GM21381 (cell line): ENCODE results near the gene TIMP1.

Experiments
- ATAC-seq: cut with Tn5 transposase; IDR thresholded peaks from one replicate; pipeline ENCODE4 v1.9.1; 2021; ENCODE audit warnings: mild to moderate bottlenecking, moderate library complexity; ENCODE audit not compliant: unreplicated experiment

The TIMP1 gene

DNA sequence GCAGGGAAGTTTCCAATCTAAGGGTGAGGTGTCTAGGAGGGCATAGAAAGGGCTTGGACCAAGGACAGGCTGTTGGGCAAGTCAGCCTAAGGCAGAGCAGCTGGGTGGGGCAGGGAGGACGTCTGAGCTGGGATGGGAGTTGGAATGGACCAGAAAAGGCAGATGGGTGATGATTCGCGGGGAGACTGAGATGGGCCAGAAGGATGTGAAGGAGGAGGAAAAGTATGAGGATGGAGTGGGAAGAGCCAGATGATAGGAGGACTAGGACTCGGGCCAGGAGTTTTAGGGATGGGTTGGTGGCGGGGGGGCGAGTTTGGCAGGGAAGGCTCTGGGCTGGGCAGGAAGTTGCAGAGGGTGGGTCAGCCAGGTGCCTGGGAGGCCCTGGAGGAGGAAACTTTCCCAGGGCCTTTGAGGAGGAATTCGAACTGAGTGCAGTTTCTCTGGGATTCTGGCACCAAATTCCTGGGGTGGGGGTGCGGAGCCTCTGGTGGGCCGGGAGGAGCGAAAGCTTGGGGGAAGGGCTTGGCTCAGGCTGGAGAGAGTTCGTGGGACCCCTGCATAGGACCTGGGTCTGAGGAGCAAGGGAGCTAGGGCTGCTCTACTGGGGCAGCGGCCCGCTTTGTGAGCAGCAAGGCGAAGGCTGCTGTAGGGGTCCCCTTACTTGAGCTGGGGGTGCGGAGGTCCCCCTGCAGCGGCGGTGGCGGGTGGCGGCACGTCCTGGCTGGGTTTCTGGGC, 8.7 kb upstream of the TIMP1 start:
- no peak for ATAC-seq

DNA sequence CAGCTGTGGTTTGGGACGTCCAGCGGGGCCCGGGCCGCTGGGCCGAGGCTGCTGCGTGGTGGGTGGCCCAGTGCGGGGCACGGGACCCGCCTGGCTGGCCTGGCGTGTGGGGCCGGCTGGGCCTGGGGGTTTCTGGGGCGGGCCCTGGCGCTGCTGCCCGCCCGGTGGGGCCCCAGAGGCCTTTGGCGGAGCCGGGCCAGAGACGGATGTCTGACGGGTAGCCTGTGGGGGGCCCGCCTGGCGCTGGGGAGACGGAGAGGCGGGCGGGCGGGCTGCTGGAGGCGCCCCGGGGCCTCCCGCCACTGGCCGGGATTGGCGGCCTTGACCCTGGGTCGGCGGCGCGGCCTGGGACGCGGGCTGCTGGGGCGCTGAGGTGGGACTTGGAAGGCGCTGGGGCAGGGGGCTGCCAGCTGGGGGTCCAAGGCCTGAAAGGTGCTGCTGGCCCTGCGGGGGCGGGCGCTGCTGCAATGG, 8.1 kb upstream of the TIMP1 start:
- ATAC-seq = no peak

DNA sequence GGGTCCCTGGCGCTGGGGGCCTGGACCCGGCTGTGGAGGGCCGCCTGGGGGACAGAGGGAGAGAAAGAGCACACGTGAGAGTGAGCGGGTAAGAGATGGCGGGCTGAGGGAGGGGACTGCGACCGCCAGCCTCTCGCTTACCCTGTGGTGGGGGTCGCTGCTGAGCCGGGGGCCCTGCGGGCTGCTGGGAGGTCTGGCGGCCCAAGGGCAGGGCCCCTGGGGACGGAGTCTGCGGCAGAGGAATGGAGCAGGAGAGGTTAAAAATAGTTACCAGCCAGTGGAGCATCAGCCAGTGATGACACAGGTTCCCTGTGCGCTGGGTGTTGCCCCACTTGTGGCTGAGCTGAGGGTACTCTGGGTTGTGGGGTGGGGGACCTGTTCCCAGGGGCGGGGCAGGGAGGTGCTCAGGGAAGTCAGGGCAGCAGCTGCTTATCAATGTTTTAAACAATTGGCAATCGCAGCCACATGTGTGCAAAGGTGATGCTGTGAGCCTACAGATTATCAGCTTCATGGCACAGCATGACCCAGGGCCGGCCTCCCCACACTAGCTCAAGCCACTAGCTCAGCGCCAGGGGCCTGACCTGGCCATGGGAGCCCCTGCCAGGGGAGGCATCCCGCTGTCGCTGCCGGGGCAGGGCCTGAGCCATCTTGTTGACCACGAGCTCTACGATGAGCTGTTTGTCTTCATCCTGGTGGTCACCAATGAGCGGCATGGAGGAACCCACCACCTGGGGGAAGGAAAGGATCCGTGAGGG, 7.5 kb upstream of the TIMP1 start:
- no peak for ATAC-seq

DNA sequence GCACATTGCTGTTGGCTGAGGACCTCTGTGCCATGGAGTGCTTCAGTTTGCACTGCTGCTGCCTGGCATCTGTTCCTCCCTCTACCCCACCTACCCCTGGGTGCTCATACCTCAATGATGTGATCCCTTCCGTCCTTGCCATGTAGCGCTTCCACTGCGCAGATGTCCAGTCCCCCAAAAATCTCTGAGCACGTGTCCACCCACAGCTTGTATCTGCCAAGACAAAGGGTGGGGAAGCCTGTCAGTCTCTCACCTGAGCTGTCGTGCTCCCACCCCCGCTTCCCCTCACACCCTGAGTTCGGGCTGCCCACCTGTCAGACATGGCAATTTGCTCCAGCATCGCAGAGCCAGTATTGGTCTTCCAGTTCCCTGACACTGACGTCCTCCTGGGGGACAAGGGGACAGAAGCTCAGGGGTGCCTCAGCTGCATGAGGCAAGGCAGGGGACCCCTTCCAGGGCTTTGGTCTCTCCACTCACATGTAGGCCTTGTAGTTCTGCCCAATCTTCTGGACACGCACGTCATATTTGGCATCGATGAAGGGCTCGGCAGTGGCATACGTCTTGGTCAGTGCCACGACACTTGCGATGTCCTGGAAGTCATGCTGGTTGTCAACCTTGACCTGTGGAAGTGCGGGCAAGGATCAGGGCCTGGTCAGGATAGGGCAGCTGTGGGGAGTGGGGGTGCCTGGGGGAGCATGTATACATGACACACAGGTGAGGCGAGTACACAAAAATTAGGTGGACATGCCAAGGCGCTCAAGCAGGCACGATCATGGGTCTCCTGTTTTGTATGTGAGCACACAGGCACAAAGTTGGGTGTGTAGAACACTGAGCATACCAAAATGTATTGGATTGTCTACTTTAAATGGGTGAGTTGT, 6.0 kb upstream of the TIMP1 start:
- no peak for ATAC-seq

DNA sequence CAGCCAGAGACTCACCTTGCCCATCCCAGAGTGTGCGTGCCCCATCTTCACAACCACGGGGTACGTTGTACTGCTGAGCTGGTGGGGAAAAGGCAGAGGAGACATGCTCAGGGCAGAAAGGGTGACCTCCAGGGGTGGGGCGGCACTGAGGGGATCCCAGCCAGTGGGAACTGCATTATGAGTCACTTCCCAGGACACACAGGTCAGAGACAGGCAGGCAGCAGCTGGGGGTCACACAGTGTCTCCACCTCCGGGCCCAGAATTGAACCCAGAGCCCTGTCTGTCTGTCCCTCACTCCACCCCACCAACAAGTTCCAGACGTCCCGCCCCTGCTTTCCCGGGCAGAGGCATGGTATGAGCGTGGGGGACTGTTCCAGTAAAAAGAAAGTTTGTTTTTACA, 4.8 kb upstream of the TIMP1 start:
- ATAC-seq = no peak

DNA sequence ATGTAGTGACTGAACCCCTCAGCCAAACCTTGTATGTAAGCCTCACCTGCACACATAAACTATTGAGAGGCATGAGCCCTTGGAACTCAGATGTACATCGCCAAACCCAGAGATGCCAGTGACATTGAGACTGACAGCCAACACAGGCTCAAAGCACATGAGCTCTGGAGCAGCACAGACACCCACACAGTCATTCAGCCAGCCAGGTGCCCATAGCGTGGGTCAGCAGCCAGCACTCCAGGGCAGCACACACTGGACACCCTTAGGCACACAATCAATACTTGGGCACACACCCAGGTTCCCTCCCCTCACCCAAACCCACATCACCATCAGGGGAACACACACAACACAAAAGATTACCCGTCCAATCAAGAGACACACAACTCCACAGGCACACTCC, 4.3 kb upstream of the TIMP1 start:
- no peak for ATAC-seq

DNA sequence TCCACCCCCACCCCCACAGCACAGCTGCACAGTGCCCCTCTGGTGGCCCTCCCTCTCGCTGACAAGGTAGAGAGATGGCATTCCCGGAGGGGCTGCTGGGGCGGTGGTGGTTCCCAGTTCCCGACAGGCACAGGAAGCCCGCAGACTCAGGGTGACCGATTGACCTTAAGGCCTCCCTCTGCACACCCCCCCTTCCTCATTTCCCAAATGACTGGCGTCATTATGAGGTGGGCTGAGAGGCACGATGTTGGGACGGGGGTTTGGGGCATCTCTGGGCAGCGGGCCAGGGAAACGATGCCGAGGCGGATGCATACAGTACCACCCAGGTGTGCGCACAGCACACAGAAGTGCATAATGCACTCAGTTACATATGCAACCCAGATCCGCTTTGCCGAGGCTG, 3.5 kb upstream of the TIMP1 start:
- no peak for ATAC-seq

DNA sequence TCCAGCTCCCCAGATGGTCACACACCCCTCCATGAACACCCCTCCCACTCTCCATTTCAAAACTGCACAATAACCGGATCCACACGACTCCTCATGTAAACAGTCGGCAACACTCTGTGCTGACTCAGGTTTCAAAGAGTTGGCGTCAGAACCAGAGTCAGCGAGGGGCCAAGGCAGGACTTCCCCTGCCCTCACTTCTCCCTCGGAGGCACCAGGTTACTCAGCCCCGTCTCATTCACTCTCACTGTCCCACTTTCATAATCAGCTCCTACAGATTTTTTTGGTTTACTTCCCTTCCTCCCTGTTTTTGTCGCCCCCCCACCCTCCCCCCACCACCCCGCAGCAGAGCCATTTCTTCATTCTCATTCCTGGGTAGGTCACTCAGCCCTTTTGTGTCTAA, 2.7 kb upstream of the TIMP1 start:
- ATAC-seq = no peak

DNA sequence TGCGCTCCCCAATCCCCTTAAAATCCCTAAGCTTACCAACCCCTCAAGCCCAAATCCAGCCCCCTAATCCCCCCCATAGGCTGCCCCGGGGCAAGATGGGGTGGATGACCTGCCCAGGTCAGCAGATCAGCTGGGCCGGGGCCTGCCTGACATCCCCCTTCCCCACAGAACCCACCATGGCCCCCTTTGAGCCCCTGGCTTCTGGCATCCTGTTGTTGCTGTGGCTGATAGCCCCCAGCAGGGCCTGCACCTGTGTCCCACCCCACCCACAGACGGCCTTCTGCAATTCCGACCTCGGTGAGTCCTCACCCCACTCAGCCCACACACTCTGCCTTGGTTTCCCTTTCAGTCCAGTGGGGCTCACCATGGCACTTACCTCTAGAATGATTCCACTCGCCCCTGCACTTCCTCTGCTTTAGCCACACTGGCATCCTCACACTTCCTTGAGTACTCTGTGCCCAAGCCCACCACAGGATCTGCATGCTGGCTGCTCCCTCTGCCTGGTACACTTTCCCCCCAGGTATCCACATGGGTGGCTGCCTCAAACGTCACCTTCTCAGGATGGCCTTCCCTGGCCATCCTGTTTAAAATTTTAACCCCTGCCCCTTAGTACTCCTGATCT, 1.1 kb downstream of the TIMP1 start:
- no peak for ATAC-seq

DNA sequence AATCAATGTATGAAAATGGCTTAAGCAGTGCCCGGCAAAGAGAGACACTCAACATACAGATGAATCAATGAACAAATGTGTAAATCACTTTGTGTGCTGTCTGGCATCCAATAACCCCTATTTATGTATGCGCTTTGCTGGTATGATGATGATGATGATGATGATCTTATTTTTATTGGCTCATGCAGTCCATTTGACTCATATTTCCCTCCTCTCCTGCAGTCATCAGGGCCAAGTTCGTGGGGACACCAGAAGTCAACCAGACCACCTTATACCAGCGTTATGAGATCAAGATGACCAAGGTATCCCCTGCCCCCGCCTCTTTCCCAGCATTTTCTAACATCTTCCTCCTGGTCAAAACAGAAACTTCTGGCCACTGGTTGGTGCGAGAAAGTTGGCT, 2.5 kb downstream of the TIMP1 start:
- no peak for ATAC-seq

DNA sequence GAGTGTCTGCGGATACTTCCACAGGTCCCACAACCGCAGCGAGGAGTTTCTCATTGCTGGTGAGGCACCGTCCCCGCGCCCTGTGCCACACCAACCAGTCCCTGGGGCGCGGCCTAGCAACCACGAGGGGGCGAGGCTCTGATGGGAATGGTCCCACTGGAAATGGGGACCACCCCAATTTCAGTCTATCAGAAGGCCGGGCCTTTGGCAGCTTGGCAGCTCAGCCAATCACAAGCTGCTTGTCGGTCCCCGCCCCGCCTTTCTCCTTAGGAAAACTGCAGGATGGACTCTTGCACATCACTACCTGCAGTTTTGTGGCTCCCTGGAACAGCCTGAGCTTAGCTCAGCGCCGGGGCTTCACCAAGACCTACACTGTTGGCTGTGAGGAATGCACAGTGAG, 3.0 kb downstream of the TIMP1 start:
- ATAC-seq = no peak

DNA sequence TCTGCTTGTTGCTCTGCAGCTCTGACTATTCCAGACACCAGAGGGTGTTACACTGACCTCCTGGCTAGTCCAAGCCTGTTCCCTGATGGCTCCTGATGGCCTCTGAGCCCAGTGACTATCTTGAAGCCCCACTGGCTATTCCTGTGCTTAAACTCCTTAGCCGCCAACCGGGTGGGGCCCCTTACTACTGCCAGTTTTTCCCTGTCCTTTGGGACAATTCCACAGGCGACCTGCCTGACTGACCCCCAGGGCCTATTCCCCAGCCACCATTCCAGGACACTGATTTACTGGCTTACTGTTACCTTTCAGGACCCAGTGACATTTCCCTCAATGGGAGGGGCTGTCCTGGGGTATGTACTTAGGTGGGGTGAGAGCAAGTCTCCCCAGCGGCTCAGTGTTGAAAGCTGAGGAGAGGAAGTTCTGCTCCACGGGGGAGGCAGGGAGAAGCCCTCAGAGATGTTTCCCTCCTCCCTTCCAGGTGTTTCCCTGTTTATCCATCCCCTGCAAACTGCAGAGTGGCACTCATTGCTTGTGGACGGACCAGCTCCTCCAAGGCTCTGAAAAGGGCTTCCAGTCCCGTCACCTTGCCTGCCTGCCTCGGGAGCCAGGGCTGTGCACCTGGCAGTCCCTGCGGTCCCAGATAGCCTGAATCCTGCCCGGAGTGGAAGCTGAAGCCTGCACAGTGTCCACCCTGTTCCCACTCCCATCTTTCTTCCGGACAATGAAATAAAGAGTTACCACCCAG, 4.0 kb downstream of the TIMP1 start:
- ATAC-seq = no peak

DNA sequence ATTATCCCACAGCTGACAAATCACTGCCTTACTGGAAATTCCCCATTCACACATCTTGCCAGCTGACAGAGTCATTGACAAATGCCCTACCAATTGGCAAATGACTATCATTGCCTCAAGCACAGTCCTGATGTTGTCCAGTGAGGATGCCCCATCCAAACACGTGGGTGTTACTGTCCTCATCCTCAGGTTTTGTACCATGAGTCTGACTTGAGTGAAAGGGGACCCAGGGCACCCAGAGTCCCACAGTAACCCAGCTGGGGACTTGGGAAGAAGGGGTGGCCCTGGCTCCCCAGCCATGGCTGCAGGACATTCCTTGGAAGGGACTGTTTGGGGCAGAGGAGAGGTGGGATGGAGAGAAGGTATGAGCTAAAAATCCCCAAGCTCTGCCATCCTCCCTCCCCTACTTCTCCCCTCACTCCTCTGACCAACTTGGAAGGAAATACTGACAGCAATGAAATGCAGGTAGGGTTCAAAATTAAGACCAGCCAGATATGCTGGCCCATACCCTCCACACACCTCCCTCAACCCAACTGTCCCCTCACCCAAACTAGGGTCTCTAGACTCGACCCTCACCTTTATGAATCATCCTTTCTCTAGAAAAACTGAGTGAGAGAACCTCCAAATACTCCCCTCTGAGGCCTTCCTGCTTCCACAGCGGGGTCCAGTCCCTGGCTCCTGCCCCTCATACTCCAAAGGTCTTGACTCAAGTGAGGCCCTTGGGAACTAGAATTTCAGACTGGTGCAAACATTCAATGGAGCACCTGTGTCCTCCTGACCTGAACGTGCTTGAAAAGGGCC, 5.1 kb downstream of the TIMP1 start:
- no peak for ATAC-seq

DNA sequence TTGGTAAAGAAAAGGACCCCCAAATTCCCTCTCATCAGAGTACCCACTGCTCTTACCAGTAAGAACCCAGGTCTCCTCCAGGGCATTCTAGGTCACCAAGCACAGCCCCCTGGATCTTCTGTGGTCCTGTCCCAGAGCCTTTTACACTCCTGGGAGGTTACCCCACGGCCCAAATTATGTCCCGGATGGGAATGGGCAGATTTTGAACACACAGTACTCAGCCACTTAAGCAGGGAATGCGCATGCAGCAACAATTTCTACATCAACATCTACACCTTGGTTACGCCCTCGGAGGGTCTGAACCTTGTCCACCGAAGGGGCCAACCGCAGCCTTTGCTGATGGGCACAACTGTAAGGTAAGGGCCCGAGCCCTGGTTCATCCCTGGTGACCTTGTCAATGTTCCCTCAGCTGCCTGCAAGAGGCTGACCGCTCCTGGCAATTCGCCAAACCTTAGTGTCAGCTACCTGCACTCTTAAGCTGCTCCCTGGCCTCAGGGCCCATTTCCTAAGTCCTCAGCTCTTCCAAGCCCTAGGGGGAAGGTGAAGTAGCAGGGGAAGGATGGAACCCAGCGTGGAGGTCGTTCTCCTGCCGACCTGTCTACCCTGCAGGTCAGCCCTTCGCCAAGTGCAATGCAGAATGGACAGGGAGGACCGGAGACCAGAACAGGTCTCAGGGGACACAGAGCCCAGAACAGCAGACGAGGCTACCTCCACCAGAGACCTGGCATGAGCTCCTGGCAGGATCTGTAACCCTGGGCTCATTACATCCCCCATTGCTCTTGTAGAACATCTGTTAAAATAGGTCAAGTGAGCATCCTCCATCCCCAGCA, 5.9 kb downstream of the TIMP1 start:
- no peak for ATAC-seq

DNA sequence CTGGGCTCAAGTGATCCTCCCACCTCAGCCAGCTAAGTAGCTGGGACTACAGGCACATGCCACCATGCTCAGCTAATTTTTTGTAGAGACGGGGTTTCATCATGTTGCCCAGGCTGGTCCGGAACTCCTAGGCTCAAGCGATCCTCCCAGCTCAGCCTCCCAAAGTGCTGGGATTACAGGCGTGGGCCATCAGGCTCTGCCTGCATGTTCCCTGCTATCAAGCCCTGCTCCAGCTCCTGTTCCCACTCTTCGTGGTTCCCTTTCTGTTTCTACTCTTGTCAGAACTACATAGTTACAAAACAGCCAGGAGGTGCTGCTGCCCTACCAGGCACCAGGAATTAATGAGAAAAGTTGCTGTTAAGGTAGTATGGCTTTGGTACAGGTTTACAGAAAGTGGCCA, 8.7 kb downstream of the TIMP1 start:
- ATAC-seq = no peak

DNA sequence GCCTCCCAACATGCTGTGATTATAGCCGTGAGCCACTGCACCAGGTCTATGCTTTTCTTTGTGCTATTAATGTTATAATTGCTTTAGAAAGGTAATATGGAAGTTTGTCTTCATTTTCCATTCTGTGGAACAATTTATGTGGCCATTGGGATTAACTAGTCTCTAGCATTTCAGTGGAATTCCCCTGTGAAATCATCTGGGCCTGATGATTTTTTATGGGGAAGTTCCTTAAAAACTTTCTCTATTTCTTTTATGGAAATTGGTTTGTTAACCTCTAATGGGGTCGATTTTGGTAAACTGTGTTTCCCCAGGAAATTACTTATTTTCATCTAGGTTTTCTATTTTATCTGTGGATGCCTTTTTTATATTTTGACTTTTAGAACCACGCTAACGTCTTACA, 11.3 kb downstream of the TIMP1 start:
- no peak for ATAC-seq

DNA sequence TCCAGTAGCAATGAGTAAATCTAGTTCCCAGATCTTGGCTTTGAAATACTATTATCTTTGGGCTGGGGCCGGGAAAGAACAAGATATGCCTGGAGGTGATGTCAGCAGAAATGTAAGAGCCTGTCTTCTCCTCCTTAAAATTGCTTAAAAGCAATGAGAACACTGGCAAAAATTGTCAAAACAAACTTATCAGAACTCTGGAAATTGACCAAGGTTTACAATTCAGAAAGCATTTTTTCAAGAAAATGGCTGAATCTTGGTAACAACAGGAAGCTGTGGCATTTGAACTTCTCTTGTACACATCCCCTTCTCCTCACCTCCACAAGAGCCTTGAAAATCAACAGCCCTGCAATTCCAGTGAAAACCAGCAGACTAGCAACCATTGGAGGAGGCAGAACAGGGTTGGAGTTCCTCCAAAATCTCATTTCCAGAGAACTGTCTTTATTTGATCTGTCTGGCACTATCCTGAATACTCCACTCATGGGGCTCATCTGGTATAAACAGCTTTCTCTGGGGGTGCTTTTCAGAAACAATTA, 13.5 kb downstream of the TIMP1 start:
- no peak for ATAC-seq

DNA sequence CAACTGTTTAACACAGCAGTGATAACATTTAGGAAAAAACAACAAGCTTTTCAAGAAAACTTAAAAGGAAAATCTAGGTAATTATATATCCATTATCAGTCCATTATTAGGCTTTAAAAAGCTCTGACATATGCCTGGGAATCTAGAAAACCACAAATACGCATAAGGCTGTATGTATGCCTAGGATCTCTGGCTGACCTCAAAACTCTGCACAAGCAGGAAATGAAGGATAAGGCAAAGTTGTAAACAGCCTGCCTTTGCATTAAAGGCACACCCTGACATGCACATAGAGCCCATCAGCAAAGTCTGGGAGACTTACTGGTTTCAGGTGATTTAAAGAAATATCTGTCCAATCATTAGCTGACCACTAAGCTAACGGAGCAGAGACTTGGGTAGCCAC, 14.0 kb downstream of the TIMP1 start:
- ATAC-seq = no peak
